Stimulated activated naive B cell treated with anti-CD40 and anti-IgM and Interleukin-4, amounts not matched to agents 10 μg/mL and 1 μg/mL and 100 μg/mL, for 72 hours (primary cell): ENCODE results near the gene DDIAS.
"Not testable (repeated sequence)": the region's sequence is repeated elsewhere in the genome, so short reads cannot be mapped to it uniquely, and the experiment has no call there.

Experiments used
- ATAC-seq, 2 donors: fragments of 150-1000 bp; cut with Tn5 transposase; replicated peaks; 2 replicates each; pipeline ENCODE4 v1.10.0; 2021; ENCODE audit warnings: moderate library complexity in 1 of 2
- DNase-seq: peaks from one replicate; pipeline ENCODE4 v3.0.0; 2021
- H3K27ac Mint-ChIP-seq: one replicate; pipeline ENCODE4 v1.8.0; 2022; ENCODE audit warnings: mild to moderate bottlenecking, mixed read lengths
- H3K27me3 Mint-ChIP-seq, 2 donors: one replicate each; pipeline ENCODE4 v1.8.0; 2022; ENCODE audit warnings: mixed read lengths in 2 of 2
- H3K36me3 Mint-ChIP-seq, 2 donors: one replicate each; pipeline ENCODE4 v1.8.0; 2022; ENCODE audit warnings: mixed read lengths in 2 of 2, mild to moderate bottlenecking in 1 of 2
- H3K4me1 Mint-ChIP-seq, 2 donors: one replicate each; pipeline ENCODE4 v1.8.0; 2022; ENCODE audit warnings: mixed read lengths in 2 of 2, mild to moderate bottlenecking in 1 of 2
- H3K4me3 Mint-ChIP-seq, 2 donors: one replicate each; pipeline ENCODE4 v1.8.0; 2022; ENCODE audit warnings: mild to moderate bottlenecking in 2 of 2, mixed read lengths in 2 of 2, moderate library complexity in 1 of 2
- H3K9me3 Mint-ChIP-seq, 2 donors: one replicate each; pipeline ENCODE4 v1.8.0; 2022; ENCODE audit warnings: mixed read lengths in 2 of 2, mild to moderate bottlenecking in 1 of 2

DDIAS gene

DNA sequence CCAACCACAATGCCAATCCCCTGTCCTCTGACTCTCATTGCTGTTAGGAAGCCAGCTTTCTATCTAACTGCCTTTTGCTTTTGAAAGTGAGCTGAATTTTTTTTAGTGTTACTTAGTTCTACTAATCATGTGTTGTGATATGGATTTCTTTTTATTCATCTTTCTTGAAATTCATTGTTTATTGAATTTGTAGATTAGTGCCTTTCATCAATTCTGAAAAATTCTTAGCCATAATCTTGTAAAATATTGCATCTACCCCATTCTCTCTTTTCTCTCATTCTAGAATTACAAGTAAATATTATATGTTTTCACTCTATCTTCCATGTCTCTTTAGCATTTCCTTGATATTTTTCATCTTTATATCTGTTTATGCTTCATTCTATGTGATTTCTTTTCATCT, 47.8 kb downstream of the DDIAS start:
- no peak overlapping the region for H3K4me3 Mint-ChIP-seq
- peaks cover 12 to 29% of the 10 kb centered on the region in 2 donors for H3K4me1 Mint-ChIP-seq
- DNase-seq, result no peak
- no peak for ATAC-seq
- peaks cover 13 to 18% of the 10 kb centered on the region in 2 donors for H3K9me3 Mint-ChIP-seq
- no peaks in the 10 kb centered on the region for H3K27me3 Mint-ChIP-seq
- no peak overlapping the region for H3K27ac Mint-ChIP-seq
- peaks cover 13 to 28% of the 10 kb centered on the region in 2 donors for H3K36me3 Mint-ChIP-seq

GRCh38 chr11:82950502-82950901, 49.0 kb downstream of the DDIAS start:
- not testable (repeated sequence) for ATAC-seq, H3K4me3 Mint-ChIP-seq, DNase-seq, H3K27me3 Mint-ChIP-seq, H3K27ac Mint-ChIP-seq
- H3K4me1 Mint-ChIP-seq, result peaks cover 10 to 25% of the 10 kb centered on the region in 2 donors
- peaks cover 18 to 35% of the 10 kb centered on the region in 2 donors for H3K36me3 Mint-ChIP-seq
- peaks cover 21 to 25% of the 10 kb centered on the region in 2 donors for H3K9me3 Mint-ChIP-seq

GRCh38 chr11:82955736-82956453, 54.4 kb downstream of the DDIAS start:
- not testable (repeated sequence) for H3K27me3 Mint-ChIP-seq, H3K4me3 Mint-ChIP-seq, H3K27ac Mint-ChIP-seq, DNase-seq
- Mint-ChIP-seq H3K36me3 (peaks cover 21 to 40% of the 10 kb centered on the region in 2 donors), H3K4me1 (peaks cover 32 to 51% of the 10 kb centered on the region in 2 donors), H3K9me3 (peaks cover 21 to 25% of the 10 kb centered on the region in 2 donors)
- peak; percentile 36 to 39 for ATAC-seq

GRCh38 chr11:82959987-82960778, 58.6 kb downstream of the DDIAS start:
- Mint-ChIP-seq H3K27me3 (no peaks in the 10 kb centered on the region), H3K4me3 (peak overlapping the region in 1 of 2 donors; percentile 44), H3K27ac (peak overlapping the region; percentile 92), H3K36me3 (peaks cover 8 to 13% of the 10 kb centered on the region in 2 donors), H3K9me3 (peaks cover 4 to 5% of the 10 kb centered on the region in 2 donors), H3K4me1 (peaks cover 34 to 66% of the 10 kb centered on the region in 2 donors)
- no peak for DNase-seq
- peak; percentile 78 to 81 for ATAC-seq

GRCh38 chr11:82960779-82961143, 59.2 kb downstream of the DDIAS start:
- H3K9me3 Mint-ChIP-seq, result peaks cover 0 to 5% of the 10 kb centered on the region in 2 donors
- peaks cover 29 to 66% of the 10 kb centered on the region in 2 donors for H3K4me1 Mint-ChIP-seq
- DNase-seq, result no peak
- peaks cover 5 to 12% of the 10 kb centered on the region in 2 donors for H3K36me3 Mint-ChIP-seq
- no peaks in the 10 kb centered on the region for H3K27me3 Mint-ChIP-seq
- H3K4me3 Mint-ChIP-seq, result peak overlapping the region in 1 of 2 donors; percentile 44
- ATAC-seq, result peak; percentile 33 to 39
- H3K27ac Mint-ChIP-seq, result peak overlapping the region; percentile 92

DNA sequence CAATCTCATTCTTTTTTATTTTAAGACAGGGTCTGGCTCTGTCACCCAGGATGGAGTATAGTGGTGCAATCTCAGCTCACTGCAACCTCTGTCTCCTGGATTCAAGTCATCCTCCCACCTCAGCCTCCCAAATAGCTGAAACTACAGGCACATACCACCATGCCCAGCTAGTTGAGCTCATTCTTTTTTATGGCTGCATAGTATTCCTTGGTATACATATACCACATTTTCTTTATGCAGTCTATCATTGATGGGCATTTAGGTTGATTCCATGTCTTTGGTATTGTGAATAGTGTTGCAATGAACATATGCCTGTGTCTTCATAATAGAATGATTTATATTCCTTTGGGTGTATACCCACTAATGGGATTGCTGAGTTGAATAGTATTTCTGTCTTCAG, 60.5 kb downstream of the DDIAS start:
- Mint-ChIP-seq H3K36me3 (peaks cover 4 to 12% of the 10 kb centered on the region in 2 donors), H3K4me1 (peaks cover 24 to 59% of the 10 kb centered on the region in 2 donors)
- ATAC-seq, H3K4me3 Mint-ChIP-seq, H3K9me3 Mint-ChIP-seq, DNase-seq, H3K27me3 Mint-ChIP-seq, H3K27ac Mint-ChIP-seq: not testable (repeated sequence)

GRCh38 chr11:82967381-82967780, 65.8 kb downstream of the DDIAS start:
- H3K9me3 Mint-ChIP-seq, result peaks cover 2 to 7% of the 10 kb centered on the region in 2 donors
- no peak overlapping the region for H3K27ac Mint-ChIP-seq
- H3K4me1 Mint-ChIP-seq, result peaks cover 23 to 71% of the 10 kb centered on the region in 2 donors
- no peaks in the 10 kb centered on the region for H3K27me3 Mint-ChIP-seq
- ATAC-seq (no peak), DNase-seq (no peak)
- no peak overlapping the region for H3K4me3 Mint-ChIP-seq
- H3K36me3 Mint-ChIP-seq, result peaks cover 6 to 7% of the 10 kb centered on the region in 2 donors

- H3K4me3 Mint-ChIP-seq, result peak overlapping the region in 1 of 2 donors; percentile 44
- H3K27ac Mint-ChIP-seq, result peak overlapping the region; percentile 59
These were observed 68.3 kb downstream of the DDIAS start for GRCh38 chr11:82969811-82970210.

GRCh38 chr11:82970507-82971083, 69.1 kb downstream of the DDIAS start:
- Mint-ChIP-seq H3K4me3 (peak overlapping the region in 1 of 2 donors; percentile 44), H3K4me1 (peaks cover 21 to 73% of the 10 kb centered on the region in 2 donors), H3K27ac (peak overlapping the region; percentile 3)
- H3K9me3 Mint-ChIP-seq, H3K27me3 Mint-ChIP-seq, ATAC-seq, H3K36me3 Mint-ChIP-seq, DNase-seq: not testable (repeated sequence)

More at GRCh38 chr11:82969811-82970210, 68.3 kb downstream of the DDIAS start:
- ATAC-seq, result peak; percentile 95 to 96
- H3K9me3 Mint-ChIP-seq, result peaks cover 0 to 7% of the 10 kb centered on the region in 2 donors
- H3K36me3 Mint-ChIP-seq, result peaks cover 4 to 6% of the 10 kb centered on the region in 2 donors
- DNase-seq, result peak; percentile 26
- no peaks in the 10 kb centered on the region for H3K27me3 Mint-ChIP-seq
- H3K4me1 Mint-ChIP-seq, result peaks cover 21 to 71% of the 10 kb centered on the region in 2 donors

DNA sequence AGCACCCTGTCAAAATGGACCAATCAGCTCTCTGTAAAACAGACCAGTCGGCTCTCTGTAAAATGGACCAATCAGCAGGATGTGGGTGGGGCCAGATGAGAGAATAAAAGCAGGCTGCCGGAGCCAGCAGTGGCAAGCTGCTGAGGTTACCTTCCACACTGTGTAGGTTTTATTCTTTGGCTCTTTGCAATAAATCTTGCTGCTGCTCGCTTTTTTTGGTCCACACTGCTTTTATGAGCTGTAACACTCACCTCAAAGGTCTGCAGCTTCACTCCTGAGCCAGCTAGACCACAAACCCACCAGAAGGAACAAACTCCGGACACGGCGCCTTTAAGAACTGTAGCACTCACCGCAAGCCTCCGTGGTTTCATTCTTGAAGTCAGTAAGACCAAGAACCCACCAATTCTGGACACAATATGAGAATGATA, 70.0 kb downstream of the DDIAS start:
- H3K4me3 Mint-ChIP-seq, result peak overlapping the region; percentile 62 to 68
- not testable (repeated sequence) for H3K27me3 Mint-ChIP-seq, H3K9me3 Mint-ChIP-seq, H3K36me3 Mint-ChIP-seq
- peak overlapping the region; percentile 59 for H3K27ac Mint-ChIP-seq
- DNase-seq (peak; percentile 23), ATAC-seq (peak; percentile 29 to 55)
- H3K4me1 Mint-ChIP-seq, result peaks cover 27 to 77% of the 10 kb centered on the region in 2 donors

DNA sequence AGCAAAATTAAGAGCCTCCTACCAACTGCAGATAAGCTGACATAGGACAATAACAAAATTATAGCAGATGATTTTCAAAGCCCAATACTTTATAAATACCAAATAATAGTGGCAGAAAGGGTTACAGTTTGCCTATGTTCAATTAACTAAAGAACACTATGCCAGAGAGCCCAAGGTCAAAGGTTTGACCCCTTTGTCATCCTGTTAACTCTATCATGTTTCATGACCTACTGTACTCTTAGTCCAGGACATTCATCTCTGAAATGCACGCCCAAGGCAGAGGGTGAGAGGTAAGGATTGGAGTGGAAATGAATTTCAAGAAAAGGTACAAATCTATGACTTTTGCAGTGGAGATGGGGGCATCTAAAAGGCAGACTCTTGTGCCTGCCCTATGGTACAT, 70.6 kb downstream of the DDIAS start:
- no peaks in the 10 kb centered on the region for H3K27me3 Mint-ChIP-seq
- peaks cover 3 to 11% of the 10 kb centered on the region in 2 donors for H3K36me3 Mint-ChIP-seq
- peaks cover 28 to 80% of the 10 kb centered on the region in 2 donors for H3K4me1 Mint-ChIP-seq
- H3K4me3 Mint-ChIP-seq, result peak overlapping the region in 1 of 2 donors; percentile 68
- no peak for ATAC-seq
- H3K27ac Mint-ChIP-seq, result peak overlapping the region; percentile 59
- H3K9me3 Mint-ChIP-seq, result peaks cover 0 to 7% of the 10 kb centered on the region in 2 donors
- DNase-seq, result no peak

- ATAC-seq, result no peak
- peaks cover 30 to 91% of the 10 kb centered on the region in 2 donors for H3K4me1 Mint-ChIP-seq
- H3K27me3 Mint-ChIP-seq, result no peaks in the 10 kb centered on the region
- peaks cover 15 to 21% of the 10 kb centered on the region in 2 donors for H3K36me3 Mint-ChIP-seq
- DNase-seq, result no peak
- peak overlapping the region; percentile 1 to 3 for H3K4me3 Mint-ChIP-seq
- peaks cover 0 to 5% of the 10 kb centered on the region in 2 donors for H3K9me3 Mint-ChIP-seq
- no peak overlapping the region for H3K27ac Mint-ChIP-seq
These were observed 72.6 kb downstream of the DDIAS start for GRCh38 chr11:82974135-82974534.

GRCh38 chr11:82974851-82975250, 73.3 kb downstream of the DDIAS start:
- H3K27ac Mint-ChIP-seq, result no peak overlapping the region
- H3K36me3 Mint-ChIP-seq, result peaks cover 19 to 27% of the 10 kb centered on the region in 2 donors
- H3K4me1 Mint-ChIP-seq, result peaks cover 29 to 91% of the 10 kb centered on the region in 2 donors
- no peak for ATAC-seq
- H3K27me3 Mint-ChIP-seq, result no peaks in the 10 kb centered on the region
- peaks cover 0 to 5% of the 10 kb centered on the region in 2 donors for H3K9me3 Mint-ChIP-seq
- no peak for DNase-seq
- no peak overlapping the region for H3K4me3 Mint-ChIP-seq

- peaks cover 35 to 91% of the 10 kb centered on the region in 2 donors for H3K4me1 Mint-ChIP-seq
These were observed 74.3 kb downstream of the DDIAS start for GRCh38 chr11:82975882-82976281.

More at GRCh38 chr11:82975882-82976281, 74.3 kb downstream of the DDIAS start:
- Mint-ChIP-seq H3K4me3 (no peak overlapping the region), H3K27ac (peak overlapping the region; percentile 38), H3K9me3 (peaks cover 0 to 5% of the 10 kb centered on the region in 2 donors), H3K27me3 (no peaks in the 10 kb centered on the region), H3K36me3 (peaks cover 23 to 34% of the 10 kb centered on the region in 2 donors)
- ATAC-seq (no peak), DNase-seq (no peak)
